H7 (cell line): Measurements from ENCODE around the gene GAS2. TPM values are rescaled to one million over a fixed set of nuclear protein-coding genes. Genes with fewer than 3 reads are reported as not detected.
A peak's percentile ranks its signal among the peaks of the same experiment; 100 is the strongest.

Experiments
- DNase-seq: peaks from one replicate; pipeline ENCODE4 v3.0.0; 2012
- H3K27me3 ChIP-seq: 2 replicates; pipeline ENCODE4 v1.6.0; 2011; ENCODE audit warnings: mild to moderate bottlenecking, low read length; ENCODE audit not compliant: control insufficient read depth, insufficient read depth
- H3K36me3 ChIP-seq: replicated peaks from 2 replicates; pipeline ENCODE4 v1.5.1; 2011; ENCODE audit warnings: low read length; ENCODE audit not compliant: control insufficient read depth, insufficient read depth
- H3K4me3 ChIP-seq: 2 replicates; pipeline ENCODE4 v1.5.1; 2011; ENCODE audit warnings: low read depth, mild to moderate bottlenecking, control low read depth, low read length, moderate library complexity; ENCODE audit not compliant: insufficient read depth
- total RNA-seq: library from RNA; depleted of rRNA; stranded (reverse); fragments of >200 nt; shearing (Covaris generic); gene quantifications from 2 replicates; pipeline ENCODE4 v1.2.3, GENCODE V29; 2014

The GAS2 gene
- total RNA-seq, 1 experiment from 2014 or later, result 2.0 TPM

DNA sequence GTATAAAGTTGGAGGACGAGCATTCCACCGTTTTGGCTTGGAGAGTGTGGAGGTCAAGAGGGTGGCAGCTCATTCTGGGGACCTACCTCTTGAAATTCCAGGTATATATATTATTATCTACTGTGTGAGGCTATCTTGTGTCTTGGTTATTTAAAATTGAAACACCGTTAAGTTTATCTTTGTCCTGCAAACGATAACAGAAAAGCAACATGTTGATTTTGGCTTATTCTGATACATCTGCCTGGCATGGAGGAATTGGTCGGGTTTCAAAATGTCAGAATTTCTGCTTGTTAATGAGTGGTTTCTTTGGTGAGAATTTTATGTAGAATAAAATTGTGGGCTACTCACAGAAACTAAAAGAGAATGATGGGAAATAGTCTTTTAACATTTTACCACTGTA is 108.8 kb downstream of the GAS2 start:
- DNase-seq, result no peak

GRCh38 chr11:22778642-22779041 is 112.2 kb downstream of the GAS2 start:
- H3K27me3 ChIP-seq, result no peaks in the 10 kb centered on the region
- no peak for DNase-seq
- no peak overlapping the region for H3K4me3 ChIP-seq
- H3K36me3 ChIP-seq, result no peaks in the 10 kb centered on the region

More for the DNA sequence above, 108.8 kb downstream of the GAS2 start:
- Histone ChIP-seq H3K4me3 (no peak overlapping the region), H3K27me3 (no peaks in the 10 kb centered on the region), H3K36me3 (no peaks in the 10 kb centered on the region)

GRCh38 chr11:22779850-22780249 is 113.4 kb downstream of the GAS2 start:
- no peak for DNase-seq
- Histone ChIP-seq H3K36me3 (no peaks in the 10 kb centered on the region), H3K4me3 (no peak overlapping the region), H3K27me3 (no peaks in the 10 kb centered on the region)

DNA sequence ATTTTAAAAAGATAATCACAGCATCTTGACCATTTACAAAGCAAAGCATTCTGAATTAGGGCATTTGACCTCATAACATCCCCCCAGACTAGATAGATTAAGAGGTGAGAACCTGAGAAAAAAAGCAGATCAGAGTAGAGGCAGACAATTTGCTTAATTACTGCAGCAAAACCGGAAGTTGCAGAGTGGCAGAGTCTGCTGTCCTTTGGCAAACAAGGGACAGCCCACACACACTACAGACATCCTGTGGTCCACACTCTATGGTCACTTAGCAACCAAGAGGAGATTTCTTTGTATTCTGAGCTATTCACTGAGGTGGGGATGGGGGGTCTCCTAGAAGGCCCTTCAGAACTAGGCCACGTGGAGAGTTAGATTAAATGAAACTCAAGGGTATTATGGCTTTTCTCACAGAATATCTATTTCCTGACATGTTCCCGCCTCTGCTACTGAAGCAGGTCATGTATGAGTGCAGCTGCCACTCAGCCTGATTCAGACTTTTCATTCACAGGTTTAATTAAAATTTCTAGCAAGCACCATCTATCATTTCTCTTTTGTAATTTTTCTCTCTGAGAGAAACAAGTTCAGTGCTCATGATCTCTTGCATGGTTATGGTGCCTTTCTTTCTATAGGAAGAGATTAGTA is 114.7 kb downstream of the GAS2 start:
- no peaks in the 10 kb centered on the region for H3K36me3 ChIP-seq
- no peak overlapping the region for H3K4me3 ChIP-seq
- H3K27me3 ChIP-seq, result no peaks in the 10 kb centered on the region
- no peak for DNase-seq

DNA sequence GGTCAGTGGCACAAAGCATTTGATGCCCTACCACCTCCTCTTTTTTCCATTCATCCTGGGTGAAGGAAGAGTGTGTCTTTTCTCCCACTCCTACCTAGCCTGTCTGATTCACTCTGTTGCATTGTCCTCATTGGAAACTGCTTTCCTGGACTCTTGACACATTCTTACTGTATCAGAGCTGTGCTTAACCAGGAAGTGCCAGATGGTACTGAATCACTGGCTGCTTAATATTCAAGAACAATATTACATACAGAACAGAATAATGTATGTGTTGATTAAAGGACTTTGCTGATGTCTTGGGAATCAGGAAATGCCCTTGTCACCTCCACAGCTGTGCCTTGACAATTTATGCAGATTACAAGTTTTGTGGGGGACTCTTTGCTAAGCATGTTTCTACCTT is 118.8 kb downstream of the GAS2 start:
- DNase-seq, result no peak
- Histone ChIP-seq H3K36me3 (no peaks in the 10 kb centered on the region), H3K27me3 (no peaks in the 10 kb centered on the region), H3K4me3 (no peak overlapping the region)

- H3K36me3 ChIP-seq, result no peaks in the 10 kb centered on the region
- DNase-seq, result no peak
- H3K4me3 ChIP-seq, result no peak overlapping the region
- H3K27me3 ChIP-seq, result no peaks in the 10 kb centered on the region
These were observed 120.1 kb downstream of the GAS2 start for GRCh38 chr11:22786475-22786874.

DNA sequence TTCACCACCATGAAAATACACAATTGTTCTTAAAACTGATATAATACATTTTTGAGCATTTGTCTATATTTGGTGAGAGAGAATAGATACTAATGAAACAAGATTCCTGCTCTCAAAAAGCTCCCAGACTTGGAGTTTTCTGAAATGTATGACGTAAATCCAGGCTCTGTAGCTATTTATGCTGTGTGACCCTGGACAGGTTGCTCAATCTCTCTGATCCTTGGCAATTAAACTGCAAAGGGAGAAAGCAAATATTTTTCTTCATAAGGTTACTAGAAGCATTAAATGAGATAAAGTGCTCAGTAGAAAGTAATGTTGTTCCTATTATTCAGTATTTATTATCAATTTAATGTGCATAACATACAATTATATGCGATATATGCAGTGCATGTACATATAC is 120.6 kb downstream of the GAS2 start:
- no peak for DNase-seq
- H3K36me3 ChIP-seq, result no peaks in the 10 kb centered on the region
- no peaks in the 10 kb centered on the region for H3K27me3 ChIP-seq
- H3K4me3 ChIP-seq, result no peak overlapping the region

DNA sequence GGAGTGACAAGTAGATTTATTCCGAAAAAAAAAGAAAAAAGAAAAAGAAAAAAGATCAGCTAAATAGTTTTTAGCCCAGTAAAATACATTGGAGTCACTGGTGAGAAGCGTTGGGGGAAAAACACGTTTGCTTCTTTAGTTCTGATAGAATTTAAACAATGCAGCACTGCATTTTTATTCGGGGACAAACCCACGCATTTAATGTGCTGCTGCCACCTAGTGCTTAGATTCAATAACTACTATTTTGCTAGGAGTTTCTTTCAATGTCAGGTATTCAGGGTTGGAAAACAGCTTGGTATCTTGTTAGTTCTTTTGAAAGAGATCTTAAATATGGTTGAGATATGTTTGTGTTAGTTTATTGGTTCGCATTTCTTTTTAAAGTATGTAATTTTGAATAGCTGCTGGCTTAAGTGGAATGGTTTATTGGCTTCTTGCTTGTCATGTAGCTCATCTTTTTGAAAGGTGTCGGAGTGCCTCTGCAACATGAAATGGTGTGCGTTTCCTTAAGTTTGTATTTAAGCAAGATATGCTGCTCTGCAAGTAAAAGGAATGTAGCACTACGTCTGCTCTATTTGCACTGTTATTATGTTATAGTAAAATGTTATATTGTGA is 121.2 kb downstream of the GAS2 start:
- DNase-seq, result peak; percentile 41
- Histone ChIP-seq H3K27me3 (no peaks in the 10 kb centered on the region), H3K36me3 (no peaks in the 10 kb centered on the region), H3K4me3 (no peak overlapping the region)

GRCh38 chr11:22792497-22792896 is 126.1 kb downstream of the GAS2 start:
- DNase-seq, result no peak
- H3K36me3 ChIP-seq, result no peaks in the 10 kb centered on the region
- H3K4me3 ChIP-seq, result no peak overlapping the region
- no peaks in the 10 kb centered on the region for H3K27me3 ChIP-seq

DNA sequence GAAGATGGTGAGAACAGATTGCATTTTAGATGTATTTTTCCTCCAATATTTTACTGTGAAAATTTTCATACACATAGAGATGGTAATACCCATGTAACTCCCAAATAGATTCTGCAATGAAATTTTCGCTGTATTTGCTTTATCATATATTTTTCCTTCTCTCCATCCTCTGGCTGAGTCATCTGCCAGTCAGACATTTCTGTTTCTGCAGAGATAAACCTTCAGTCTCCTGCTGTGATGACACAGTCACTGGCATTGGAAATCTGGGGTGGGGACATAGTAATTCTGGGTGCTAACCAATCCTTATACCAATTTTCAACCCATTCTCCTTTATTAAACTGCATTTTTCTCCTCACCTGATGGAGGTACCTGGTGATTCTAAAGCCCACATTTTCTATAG is 129.5 kb downstream of the GAS2 start:
- H3K4me3 ChIP-seq, result no peak overlapping the region
- DNase-seq, result no peak
- H3K27me3 ChIP-seq, result no peaks in the 10 kb centered on the region
- H3K36me3 ChIP-seq, result no peaks in the 10 kb centered on the region

- DNase-seq, result no peak
- H3K36me3 ChIP-seq, result no peaks in the 10 kb centered on the region
- no peaks in the 10 kb centered on the region for H3K27me3 ChIP-seq
- H3K4me3 ChIP-seq, result no peak overlapping the region
These were observed 130.6 kb downstream of the GAS2 start for GRCh38 chr11:22797047-22797446.

GRCh38 chr11:22798901-22799300 is 132.5 kb downstream of the GAS2 start:
- no peaks in the 10 kb centered on the region for H3K27me3 ChIP-seq
- H3K4me3 ChIP-seq, result no peak overlapping the region
- no peak for DNase-seq
- no peaks in the 10 kb centered on the region for H3K36me3 ChIP-seq

- Histone ChIP-seq H3K27me3 (no peaks in the 10 kb centered on the region), H3K36me3 (no peaks in the 10 kb centered on the region), H3K4me3 (no peak overlapping the region)
- no peak for DNase-seq
These were observed 134.1 kb downstream of the GAS2 start for GRCh38 chr11:22800482-22800881.

DNA sequence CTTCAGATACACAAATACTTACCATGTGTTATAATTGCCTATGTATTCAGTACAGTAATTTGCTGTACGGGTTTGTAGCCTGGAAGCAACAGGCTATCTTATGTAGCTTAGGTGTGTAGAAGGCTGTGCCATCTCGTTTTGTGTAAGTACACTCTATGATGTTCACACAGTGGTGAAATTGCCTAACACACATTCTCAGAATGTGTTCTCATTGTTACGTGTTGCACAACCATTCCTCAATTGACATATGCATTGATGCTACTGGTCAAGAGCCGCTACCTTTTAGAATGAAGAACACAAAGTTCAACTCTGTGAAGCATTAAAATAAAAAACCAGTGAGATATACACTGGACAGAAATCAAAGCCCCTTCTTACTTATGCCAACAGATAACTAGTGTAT is 136.4 kb downstream of the GAS2 start:
- Histone ChIP-seq H3K27me3 (no peaks in the 10 kb centered on the region), H3K36me3 (no peaks in the 10 kb centered on the region), H3K4me3 (no peak overlapping the region)
- no peak for DNase-seq

DNA sequence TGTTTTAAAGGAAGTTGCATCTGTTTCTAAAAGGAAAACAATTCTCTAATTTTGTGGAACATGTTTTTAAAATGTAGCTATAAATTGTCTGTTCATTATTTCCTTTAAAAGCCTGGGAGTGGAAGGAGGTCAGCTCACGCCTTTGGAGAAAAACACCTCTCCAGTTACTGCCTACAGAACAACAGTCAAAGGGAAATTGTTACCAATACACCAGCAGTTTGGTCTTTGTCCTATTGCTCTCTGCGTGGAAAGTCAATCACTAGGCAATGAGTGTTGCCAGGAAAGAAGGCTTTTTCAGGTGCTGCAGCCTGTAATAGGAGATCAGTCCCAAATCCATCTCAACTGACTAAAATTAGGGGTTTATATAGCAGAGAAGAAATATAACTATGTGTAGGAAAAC is 141.0 kb downstream of the GAS2 start:
- Histone ChIP-seq H3K4me3 (no peak overlapping the region), H3K27me3 (no peaks in the 10 kb centered on the region), H3K36me3 (no peaks in the 10 kb centered on the region)
- DNase-seq, result no peak
